HepG2 (cell line): ENCODE results near the gene DNM3. TPM values are rescaled to one million over a fixed set of nuclear protein-coding genes. Genes with fewer than 3 reads are reported as not detected.

Experiments used
- ATAC-seq: fragments of 200-7000 bp; cut with Tn5 transposase; 3 replicates; pipeline ENCODE4 v1.9.1; 2020; ENCODE audit warnings: mild to moderate bottlenecking, moderate library complexity
- BruUV-seq: library from RNA; stranded (reverse); fragments of 400-500 nt; replicated peaks from 2 replicates; lab custom pipeline; 2021; lab: Mats Ljungman, UMichigan
- CTCF ChIA-PET: fragments of 300-600 bp; formaldehyde crosslinking; extraction: SDS; loops from one replicate; lab custom pipeline; 2021; ENCODE audit warnings: low total read pairs, inconsistent platforms, low intra/inter-chr PET ratio; lab: Yijun Ruan, JAX
- POLR2A ChIA-PET: fragments of 350-600 bp; sonication (Branson Sonifier 250); formaldehyde crosslinking; loops from one replicate; lab custom pipeline; 2020; ENCODE audit warnings: antibody characterized with exemption, inconsistent platforms; lab: Yijun Ruan, JAX
- DNase-seq: peaks from one replicate; pipeline ENCODE4 v3.0.0-alpha.2; 2015; ENCODE audit warnings: low spot score
- FAIRE-seq: peaks from 3 replicates; lab custom pipeline; 2011; peaks lifted over from hg19 to GRCh38; lab: Jason Lieb, UNC
- H2AFZ ChIP-seq: one replicate; pipeline ENCODE4 v1.6.1; 2011; ENCODE audit warnings: low read length, inconsistent platforms
- H3K27ac ChIP-seq: fragments of 300-600 bp; 3 replicates; pipeline ENCODE4 v1.8.0; 2011; ENCODE audit warnings: mixed run types, mild to moderate bottlenecking, mixed read lengths, low read length, inconsistent platforms; ENCODE audit not compliant: insufficient read depth; ENCODE audit errors: extremely low read length
- H3K27me3 ChIP-seq, 2 experiments: fragments of 200-600 bp in 1 of 2; 2 replicates in 1 of 2; 3 replicates in 1 of 2; pipeline versions ENCODE4 v1.6.0 to v1.8.0; 2011; ENCODE audit warnings: low read length in 2 of 2, mild to moderate bottlenecking in 2 of 2, moderate library complexity in 2 of 2, inconsistent platforms in 1 of 2; ENCODE audit not compliant: insufficient read depth in 2 of 2, control insufficient read depth in 1 of 2
- H3K36me3 ChIP-seq, 2 experiments: fragments of 200-600 bp in 1 of 2; replicated peaks in 1 of 2; 2 replicates in 1 of 2; 3 replicates in 1 of 2; pipeline versions ENCODE4 v1.5.1 to v1.8.0; 2011; ENCODE audit warnings: low read length in 2 of 2, inconsistent platforms in 1 of 2; ENCODE audit not compliant: insufficient read depth in 2 of 2, control insufficient read depth in 1 of 2
- H3K4me1 ChIP-seq: 2 replicates; pipeline ENCODE4 v1.5.1; 2012; ENCODE audit warnings: low read length, inconsistent platforms; ENCODE audit not compliant: insufficient read depth
- H3K4me2 ChIP-seq: 2 replicates; pipeline ENCODE4 v1.6.0; 2011; ENCODE audit warnings: low read depth, low read length, inconsistent platforms
- H3K4me3 ChIP-seq, 3 experiments: fragments of 200-600 bp in 1 of 3; sonication (generic), shearing (Covaris generic) in 1 of 3; replicated peaks in 1 of 3; 2 replicates each; pipeline ENCODE4 v1.5.1; 2011 to 2016; ENCODE audit warnings: low read length in 3 of 3, inconsistent platforms in 2 of 3, low read depth in 2 of 3, mild to moderate bottlenecking in 2 of 3, control low read depth in 1 of 3, mixed read lengths in 1 of 3; ENCODE audit not compliant: insufficient read depth in 1 of 3
- H3K79me2 ChIP-seq: one replicate; pipeline ENCODE4 v1.6.1; 2011; ENCODE audit warnings: low read length, inconsistent platforms; ENCODE audit not compliant: insufficient read depth
- H3K9ac ChIP-seq: 2 replicates; pipeline ENCODE4 v1.6.0; 2011; ENCODE audit warnings: mild to moderate bottlenecking, low read depth, low read length, inconsistent platforms; ENCODE audit not compliant: insufficient read depth
- H3K9me3 ChIP-seq: 2 replicates; pipeline ENCODE4 v1.5.1; 2012; ENCODE audit warnings: mild to moderate bottlenecking, low read length
- H4K20me1 ChIP-seq: 2 replicates; pipeline ENCODE4 v1.6.0; 2011; ENCODE audit warnings: inconsistent platforms, mild to moderate bottlenecking, low read length, moderate library complexity; ENCODE audit not compliant: insufficient read depth
- ETV5 ChIP-seq: IDR thresholded peaks from 2 replicates; pipeline ENCODE4 v1.6.1; 2018; ENCODE audit warnings: missing biosample characterization, missing genetic modification reagents, inconsistent platforms, borderline replicate concordance
- PRDM4 ChIP-seq: sonication (generic); formaldehyde crosslinking; IDR thresholded peaks from 2 replicates; pipeline ENCODE4 v1.9.0; 2021; ENCODE audit warnings: missing genetic modification reagents, borderline replicate concordance
- PREB ChIP-seq: sonication (generic); formaldehyde crosslinking; IDR thresholded peaks from 2 replicates; pipeline ENCODE4 v1.4.0; 2020; ENCODE audit warnings: missing genetic modification reagents
- RERE ChIP-seq: IDR thresholded peaks from 2 replicates; pipeline ENCODE4 v1.6.1; 2016; ENCODE audit warnings: low read depth, missing genetic modification reagents, missing compliant biosample characterization
- RNF2 ChIP-seq: fragments of 450-650 bp; conservative IDR thresholded peaks from 2 replicates; pipeline ENCODE4 v1.6.1; 2016; ENCODE audit warnings: low read depth
- ZNF20 ChIP-seq: sonication (generic); formaldehyde crosslinking; IDR thresholded peaks from 2 replicates; pipeline ENCODE4 v1.4.0; 2020; ENCODE audit warnings: mild to moderate bottlenecking, moderate library complexity, missing genetic modification reagents
- ZNF558 ChIP-seq: sonication (generic); formaldehyde crosslinking; IDR thresholded peaks from 2 replicates; pipeline ENCODE4 v1.9.0; 2022; ENCODE audit warnings: mild to moderate bottlenecking, missing genetic modification reagents, borderline replicate concordance
- ZNF710 ChIP-seq: sonication (generic); formaldehyde crosslinking; IDR thresholded peaks from 2 replicates; pipeline ENCODE4 v1.5.0; 2020; ENCODE audit warnings: mild to moderate bottlenecking, missing genetic modification reagents, borderline replicate concordance
- WGBS: methylation state at CpG from one replicate; pipeline ENCODE4 v1.1.6; 2017; ENCODE audit warnings: low lambda C conversion rate; 5-methylcytosine and 5-hydroxymethylcytosine counted together
- in situ Hi-C: cut with HindIII; loops from 2 replicates; pipeline ENCODE4 v1.10.0; 2017; ENCODE audit warnings: low pct_unique_long_range_greater_than_20kb; ENCODE audit not compliant: extremely low pct_ligation_motif_present
- intact Hi-C: fragments of 100-400 bp; cut with micrococcal nuclease; formaldehyde crosslinking; loops from one replicate; pipeline ENCODE4 v1.10.0; 2022; ENCODE audit not compliant: unreplicated experiment
- polyA plus RNA-seq, 8 experiments: library from polyadenylated mRNA; depleted of rRNA in 3 of 8; stranded (reverse) in 7 of 8; unstranded in 1 of 8; fragments of >200 nt; fragmentation: Illumina TruSeq in 4 of 8; extraction: Trizol in 4 of 8; gene quantifications; 2 replicates each; pipeline versions ENCODE4 v1.2.1 to v1.2.3, GENCODE V29; 2011 to 2016; ENCODE audit warnings: low read depth in 4 of 8, missing spikeins in 1 of 8, mixed read lengths in 1 of 8; ENCODE audit not compliant: insufficient read depth in 1 of 8
- total RNA-seq, 5 experiments: library from RNA; depleted of rRNA; stranded (reverse); fragments of >200 nt; fragmentation: Illumina TruSeq; extraction: Trizol; gene quantifications; 2 replicates each; pipeline ENCODE4 v1.2.3, GENCODE V29; 2016; ENCODE audit warnings: low read depth in 1 of 5

DNM3 gene
- total and polyA plus RNA-seq, 2 of the 13 experiments (the other 11 are each of a cell fraction or from before 2014, with no cell fraction given) = 0.05 TPM; not detected in 1

GRCh38 chr1:171953835-171954234 lies 112.5 kb downstream of the DNM3 start (continued):
- TF ChIP-seq ZNF710 (no peak), PRDM4 (CRISPR knock-in tag) (no peak), PREB (CRISPR knock-in tag) (no peak)

- TF ChIP-seq ZNF20 (no peak), ETV5 (CRISPR knock-in tag) (no peak), RERE (CRISPR knock-in tag) (no peak), RNF2 (no peak), ZNF558 (CRISPR knock-in tag) (no peak)
- TF ChIP-seq, all 625 proteins: peak for 0
- Histone ChIP-seq H3K27me3 (no peaks in the 10 kb centered on the region), H2AFZ (no peak overlapping the region), H3K9me3 (no peaks in the 10 kb centered on the region), H3K4me3 (no peak overlapping the region), H3K36me3 (no peaks in the 10 kb centered on the region), H3K9ac (no peak overlapping the region), H3K4me2 (no peak overlapping the region), H3K27ac (no peak overlapping the region), H3K79me2 (no peaks in the 10 kb centered on the region), H4K20me1 (no peaks in the 10 kb centered on the region), H3K4me1 (no peaks in the 10 kb centered on the region)
- POLR2A ChIA-PET = no interaction called here
- BruUV-seq = no TSS peak
- in situ Hi-C loops = no loop called here
- intact Hi-C loops = no loop called here
- no peak for DNase-seq
- CTCF ChIA-PET = no interaction called here
- no peak for ATAC-seq
- 24% methylated on average over 4 of the region's 4 CpGs for WGBS
- FAIRE-seq = no peak
Measured at GRCh38 chr1:171954361-171954760, 113.1 kb downstream of the DNM3 start.
